Fibroblast of skin of abdomen (primary cell): ENCODE measurements around the gene HSD17B8.

ENCODE experiments used
- DNase-seq: peaks from one replicate; pipeline ENCODE4 v3.0.0-alpha.2; 2013

Gene HSD17B8

GRCh38 chr6:33241968-33242367 lies 37.5 kb downstream of the HSD17B8 start:
- no peak for DNase-seq

- no peak for DNase-seq
These were observed 39.0 kb downstream of the HSD17B8 start for GRCh38 chr6:33243476-33243875.

GRCh38 chr6:33247977-33248642 lies 43.7 kb downstream of the HSD17B8 start:
- peak; percentile 84 for DNase-seq

- peak; percentile 51 for DNase-seq
These were observed 44.1 kb downstream of the HSD17B8 start for GRCh38 chr6:33248643-33248931.

GRCh38 chr6:33248932-33249731 lies 44.7 kb downstream of the HSD17B8 start:
- DNase-seq = peak; percentile 99

- DNase-seq = peak; percentile 73
These were observed 45.5 kb downstream of the HSD17B8 start for GRCh38 chr6:33249732-33250630.

- DNase-seq = no peak
These were observed 46.3 kb downstream of the HSD17B8 start for GRCh38 chr6:33250731-33251130.

- DNase-seq = peak; percentile 35
These were observed 47.0 kb downstream of the HSD17B8 start for GRCh38 chr6:33251395-33252012.

- peak; percentile 84 for DNase-seq
These were observed 48.3 kb downstream of the HSD17B8 start for GRCh38 chr6:33252759-33253158.

- DNase-seq = no peak
These were observed 50.1 kb downstream of the HSD17B8 start for GRCh38 chr6:33254591-33254990.
